Uterus (tissue), 2 donors: ENCODE data around the gene FAF1.

Source experiments
- CTCF ChIP-seq, 4 experiments: fragments of 200-600 bp in 2 of 4; fragments of 450-650 bp in 2 of 4; sonication (generic) in 2 of 4; IDR thresholded peaks; one replicate each; pipeline ENCODE4 v1.5.1; 2016 to 2019; ENCODE audit warnings: antibody characterized with exemption in 4 of 4, mild to moderate bottlenecking in 2 of 4, moderate library complexity in 1 of 4
- POLR2A ChIP-seq, 2 donors: fragments of 450-650 bp; IDR thresholded peaks; one replicate each; pipeline ENCODE4 v1.6.1; 2016; ENCODE audit warnings: antibody characterized with exemption in 2 of 2, mild to moderate bottlenecking in 1 of 2, moderate library complexity in 1 of 2

GRCh38 chr1:50419192-50419906 lies 540.7 kb downstream of the FAF1 start:
- TF ChIP-seq CTCF (IDR thresholded peaks at IDR 0.05) (no peak), POLR2A (IDR thresholded peaks at IDR 0.05) (no peak)
